Astrocyte of the spinal cord (primary cell): ENCODE measurements around the gene NDRG4.

ENCODE experiments used
- DNase-seq: peaks from one replicate; pipeline ENCODE4 v3.0.0; 2011; ENCODE audit warnings: low read depth, low spot score
- H3K4me3 ChIP-seq: 2 replicates; pipeline ENCODE4 v1.5.1; 2011; ENCODE audit warnings: low read depth, mild to moderate bottlenecking, low read length, moderate library complexity
- in situ Hi-C: cut with HindIII; loops from 2 replicates; pipeline ENCODE4 v1.10.0; 2017; ENCODE audit warnings: low sequenced_read_pairs
- TF ChIP-seq, protein P1 (sequence below): IDR thresholded peaks from 2 replicates; pipeline ENCODE4 v1.5.1; 2012; ENCODE audit warnings: low read depth, mild to moderate bottlenecking, low read length, inconsistent platforms

NDRG4 gene

DNA sequence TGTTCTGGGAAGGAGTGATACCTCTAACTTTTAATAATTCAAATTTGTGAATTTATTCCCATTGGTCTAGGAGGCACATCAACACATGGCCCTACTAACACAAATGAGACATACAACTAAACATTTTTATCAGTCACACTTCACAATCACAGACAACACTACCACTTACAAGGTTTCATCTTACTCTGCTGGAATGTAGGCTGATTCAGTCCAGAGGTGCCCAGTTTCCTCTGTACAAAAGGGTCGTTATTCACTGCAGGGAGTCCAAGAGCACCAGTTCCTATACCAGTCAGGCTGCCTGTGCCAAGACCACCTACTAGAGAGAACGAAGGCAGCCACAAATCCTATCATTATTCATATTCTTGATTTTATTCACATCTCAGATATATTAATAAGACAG is 56.7 kb downstream of the NDRG4 start:
- TF ChIP-seq, protein P1, sequence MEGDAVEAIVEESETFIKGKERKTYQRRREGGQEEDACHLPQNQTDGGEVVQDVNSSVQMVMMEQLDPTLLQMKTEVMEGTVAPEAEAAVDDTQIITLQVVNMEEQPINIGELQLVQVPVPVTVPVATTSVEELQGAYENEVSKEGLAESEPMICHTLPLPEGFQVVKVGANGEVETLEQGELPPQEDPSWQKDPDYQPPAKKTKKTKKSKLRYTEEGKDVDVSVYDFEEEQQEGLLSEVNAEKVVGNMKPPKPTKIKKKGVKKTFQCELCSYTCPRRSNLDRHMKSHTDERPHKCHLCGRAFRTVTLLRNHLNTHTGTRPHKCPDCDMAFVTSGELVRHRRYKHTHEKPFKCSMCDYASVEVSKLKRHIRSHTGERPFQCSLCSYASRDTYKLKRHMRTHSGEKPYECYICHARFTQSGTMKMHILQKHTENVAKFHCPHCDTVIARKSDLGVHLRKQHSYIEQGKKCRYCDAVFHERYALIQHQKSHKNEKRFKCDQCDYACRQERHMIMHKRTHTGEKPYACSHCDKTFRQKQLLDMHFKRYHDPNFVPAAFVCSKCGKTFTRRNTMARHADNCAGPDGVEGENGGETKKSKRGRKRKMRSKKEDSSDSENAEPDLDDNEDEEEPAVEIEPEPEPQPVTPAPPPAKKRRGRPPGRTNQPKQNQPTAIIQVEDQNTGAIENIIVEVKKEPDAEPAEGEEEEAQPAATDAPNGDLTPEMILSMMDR: no peak

More for the DNA sequence above, 56.7 kb downstream of the NDRG4 start:
- in situ Hi-C loops: no loop called here
- peak; percentile 16 for DNase-seq
- H3K4me3 ChIP-seq: no peak overlapping the region
